ENCODE measurements around the gene FKBP3.

Gene FKBP3

DNA sequence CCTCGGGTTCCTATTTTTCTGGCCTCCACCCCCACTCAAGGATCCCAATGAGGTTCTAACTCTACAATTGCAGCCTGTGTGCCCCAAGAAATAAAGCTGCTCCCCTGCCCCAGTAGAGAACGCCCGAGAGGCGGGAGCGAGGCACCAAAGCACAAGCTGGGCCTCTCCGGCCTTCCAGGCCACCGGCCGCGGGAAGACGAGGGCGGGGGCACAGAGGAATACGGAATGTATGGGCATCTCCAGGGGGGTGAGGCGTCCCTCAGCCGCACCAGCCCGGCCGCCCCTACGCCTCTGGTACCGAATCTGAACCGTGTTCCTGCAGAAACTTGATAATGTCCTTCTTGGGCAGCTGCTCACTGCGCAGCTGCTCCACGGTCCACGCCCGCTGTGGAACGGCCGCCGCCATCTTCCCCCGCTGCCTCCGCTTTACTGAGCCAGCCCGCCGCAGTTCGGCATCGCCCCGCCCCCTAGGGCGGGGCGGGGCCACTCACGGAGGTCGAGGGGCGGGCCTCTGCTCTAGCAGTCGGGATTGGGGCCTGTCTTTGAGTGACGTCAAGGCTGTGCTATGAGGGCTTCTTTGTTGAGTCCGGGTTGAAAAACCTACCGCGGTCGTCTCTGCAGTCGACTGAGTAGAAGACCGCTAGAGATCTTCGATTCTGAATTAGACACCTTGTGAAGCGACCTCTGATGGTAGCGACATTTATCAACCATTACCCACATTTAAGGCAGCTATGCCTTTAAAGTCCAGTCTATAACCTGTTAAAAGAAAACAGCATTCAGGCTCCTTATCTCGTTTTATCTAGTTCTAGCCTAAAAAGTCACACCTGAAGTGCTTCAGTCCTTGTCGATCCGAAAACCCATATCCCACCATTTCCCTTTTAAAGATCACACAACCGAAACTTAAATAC lies at the start of gene FKBP3:
Gene FKBP3, minus strand, starts transcription at position 431 of the 908 bp plus-strand sequence. Its CDS starts 25 bp downstream, at position 406.
- DNase-seq (ENCODE audit: low spot score) = peak; percentile 98

DNA sequence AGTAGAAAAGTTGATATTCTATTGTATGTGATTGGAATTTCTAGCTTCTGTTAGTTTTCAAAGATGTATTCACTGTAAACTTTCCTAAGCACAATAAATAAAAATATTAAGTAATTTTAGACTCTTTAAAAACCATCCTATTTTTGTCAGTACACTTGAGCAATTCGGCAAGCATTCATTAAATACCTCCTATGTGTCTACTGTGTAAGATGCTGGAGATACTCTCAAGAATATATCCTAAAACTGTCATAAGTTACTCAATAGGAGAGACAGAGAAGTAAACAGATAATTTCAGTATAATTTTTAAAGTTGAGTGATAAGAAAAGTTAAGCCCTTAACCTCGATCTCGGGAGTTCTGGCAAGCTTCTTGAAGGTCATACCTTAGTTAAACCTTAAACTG lies 47.5 kb upstream of the FKBP3 start:
- DNase-seq (ENCODE audit: low spot score) = no peak

GRCh38 chr14:45181329-45181728 lies 47.0 kb upstream of the FKBP3 start:
- no peak for DNase-seq (ENCODE audit: low spot score)

DNA sequence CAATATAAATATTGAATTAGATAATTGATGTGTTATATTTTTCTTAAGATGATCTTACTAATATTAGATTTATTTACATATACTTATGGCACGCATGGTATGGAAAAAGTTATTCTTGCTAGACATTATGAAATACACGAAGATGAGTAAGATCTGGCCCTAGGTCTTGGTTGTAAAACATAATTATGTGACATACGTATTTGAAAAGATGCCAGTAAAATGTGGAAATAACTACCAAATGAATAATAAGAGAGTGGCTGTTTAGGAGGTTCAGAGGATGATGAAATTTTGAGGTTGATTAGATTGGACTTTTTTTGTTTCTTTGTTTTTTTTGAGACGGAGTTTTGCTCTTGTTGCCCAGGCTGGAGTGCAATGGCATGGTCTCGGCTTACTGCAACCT lies 42.8 kb upstream of the FKBP3 start:
- DNase-seq (ENCODE audit: low spot score) = no peak

GRCh38 chr14:45169906-45170305 lies 35.6 kb upstream of the FKBP3 start:
- DNase-seq (ENCODE audit: low spot score) = no peak

DNA sequence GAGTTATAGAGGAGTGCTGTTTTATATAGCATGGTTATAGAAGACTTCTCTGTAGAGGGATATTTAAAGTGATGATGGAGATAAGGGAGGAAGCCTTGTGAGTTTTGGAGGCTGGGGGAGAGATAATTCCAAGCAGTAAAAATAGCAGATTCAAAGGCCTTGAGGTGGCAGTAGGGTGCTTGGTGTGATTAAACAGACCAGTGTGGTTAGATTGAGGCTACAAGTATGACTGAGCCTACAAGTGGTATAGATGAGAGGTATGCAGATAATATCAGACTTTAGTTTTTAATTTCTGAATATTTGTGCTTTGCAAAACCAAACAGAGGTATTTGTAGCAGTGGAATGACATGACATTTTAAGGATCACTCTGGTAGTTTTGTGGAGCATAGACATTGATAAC lies 21.8 kb upstream of the FKBP3 start:
- DNase-seq (ENCODE audit: low spot score) = no peak

GRCh38 chr14:45150386-45150890 lies 16.2 kb upstream of the FKBP3 start:
- DNase-seq (ENCODE audit: low spot score) = no peak

- no peak for DNase-seq (ENCODE audit: low spot score)
Measured at GRCh38 chr14:45149602-45150001, 15.3 kb upstream of the FKBP3 start.

- no peak for DNase-seq (ENCODE audit: low spot score)
Measured at GRCh38 chr14:45145214-45145613, 10.9 kb upstream of the FKBP3 start.

DNA sequence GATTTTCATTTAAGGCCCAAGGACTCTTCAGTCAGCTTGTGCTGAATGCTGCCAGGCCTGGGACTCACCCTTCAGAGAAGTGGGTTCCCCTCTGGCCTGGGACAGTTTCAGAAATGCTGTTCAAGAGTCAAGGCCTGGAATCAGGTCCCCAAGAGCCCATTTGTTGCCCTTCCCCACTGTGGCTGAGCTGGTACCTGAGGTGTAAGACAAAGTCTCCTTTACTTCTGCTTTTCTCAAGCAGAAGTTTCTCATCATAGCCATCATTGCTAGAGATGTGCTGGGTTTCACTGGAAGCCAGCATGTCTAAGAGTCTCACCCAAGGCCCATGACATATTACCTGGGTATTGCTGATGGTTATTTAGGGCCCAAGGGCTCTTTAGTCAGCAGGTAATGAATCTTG lies 10.4 kb upstream of the FKBP3 start:
- no peak for DNase-seq (ENCODE audit: low spot score)

DNA sequence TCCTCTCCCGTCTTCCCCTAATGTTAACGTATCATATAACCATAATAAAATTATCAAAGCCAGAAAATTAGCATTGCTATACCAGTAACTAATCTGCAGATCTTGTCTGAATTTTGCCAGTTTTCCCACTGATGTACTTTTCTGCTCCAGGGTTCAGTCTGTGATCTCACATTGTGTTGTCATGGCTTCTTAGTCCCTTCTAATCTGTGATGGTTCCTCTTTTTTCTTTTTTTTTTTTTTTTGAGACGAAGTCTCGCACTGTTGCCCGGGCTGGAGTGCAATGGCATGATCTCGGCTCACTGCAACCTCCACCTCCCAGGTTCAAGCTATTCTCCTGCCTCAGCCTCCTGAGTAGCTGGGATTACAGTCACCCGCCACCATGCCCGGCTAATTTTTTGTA lies 7.8 kb upstream of the FKBP3 start:
- peak; percentile 9 for DNase-seq (ENCODE audit: low spot score)

DNA sequence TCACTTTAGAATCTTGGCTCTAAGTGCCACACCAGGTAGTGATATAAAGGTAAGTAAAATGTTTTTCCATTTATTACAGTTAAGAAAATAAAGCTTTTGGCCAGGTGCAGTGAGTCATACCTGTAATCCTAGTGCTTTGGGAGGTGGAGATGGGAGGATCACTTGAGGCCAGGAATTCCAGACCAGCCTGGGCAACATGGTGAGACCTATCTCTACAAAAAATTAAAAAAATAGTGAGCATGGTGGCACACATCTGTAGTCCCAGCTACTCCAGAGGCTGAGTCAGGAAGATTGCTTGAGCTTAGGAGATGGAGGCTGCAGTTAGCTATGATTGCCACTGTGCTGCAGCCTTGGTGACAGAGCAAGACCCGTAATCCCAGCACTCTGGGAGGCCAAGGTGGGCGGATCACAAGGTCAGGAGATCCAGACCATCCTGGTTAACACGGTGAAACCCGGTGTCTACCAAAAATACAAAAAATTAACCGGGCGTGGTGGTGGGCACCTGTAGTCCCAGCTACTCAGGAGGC lies 6.4 kb upstream of the FKBP3 start:
- DNase-seq (ENCODE audit: low spot score) = no peak

- DNase-seq (ENCODE audit: low spot score) = no peak
Measured at GRCh38 chr14:45136399-45136798, 2.1 kb upstream of the FKBP3 start.

DNA sequence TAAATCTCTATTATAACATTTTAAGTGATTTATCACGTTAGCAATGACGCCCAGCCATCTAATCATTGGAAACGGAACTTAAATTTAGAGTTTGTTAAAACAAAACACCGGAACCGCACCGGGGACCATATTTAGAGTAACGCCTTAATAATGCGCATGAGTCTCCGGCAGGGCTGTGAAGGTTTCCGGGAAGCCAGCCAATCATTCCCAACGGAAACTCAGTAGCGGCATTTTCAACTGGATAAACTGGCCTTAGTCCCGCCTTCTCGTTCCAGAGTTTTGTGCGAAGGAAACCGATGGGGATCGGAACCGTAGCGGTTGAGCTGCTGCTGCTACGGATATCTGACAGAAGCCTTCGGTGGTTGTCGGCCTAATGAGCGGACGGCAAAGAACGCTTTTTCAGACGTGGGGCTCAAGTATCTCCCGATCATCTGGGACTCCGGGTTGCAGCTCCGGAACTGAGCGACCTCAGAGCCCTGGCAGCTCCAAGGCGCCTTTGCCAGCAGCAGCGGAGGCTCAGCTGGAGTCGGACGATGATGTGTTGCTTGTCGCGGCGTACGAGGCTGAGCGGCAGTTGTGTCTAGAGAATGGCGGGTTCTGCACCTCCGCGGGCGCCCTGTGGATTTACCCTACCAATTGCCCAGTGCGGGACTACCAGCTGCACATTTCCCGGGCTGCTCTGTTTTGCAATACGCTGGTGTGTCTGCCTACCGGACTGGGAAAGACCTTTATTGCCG lies 1.5 kb upstream of the FKBP3 start, which contains the start of gene FANCM:
Gene FANCM, plus strand, starts transcription at position 272 of the 737 bp plus-strand sequence. Its CDS starts 102 bp downstream, at position 374.
- peak; percentile 88 for DNase-seq (ENCODE audit: low spot score)

GRCh38 chr14:45135156-45135555 lies 875 bp upstream of the FKBP3 start:
- DNase-seq (ENCODE audit: low spot score) = peak; percentile 4

DNA sequence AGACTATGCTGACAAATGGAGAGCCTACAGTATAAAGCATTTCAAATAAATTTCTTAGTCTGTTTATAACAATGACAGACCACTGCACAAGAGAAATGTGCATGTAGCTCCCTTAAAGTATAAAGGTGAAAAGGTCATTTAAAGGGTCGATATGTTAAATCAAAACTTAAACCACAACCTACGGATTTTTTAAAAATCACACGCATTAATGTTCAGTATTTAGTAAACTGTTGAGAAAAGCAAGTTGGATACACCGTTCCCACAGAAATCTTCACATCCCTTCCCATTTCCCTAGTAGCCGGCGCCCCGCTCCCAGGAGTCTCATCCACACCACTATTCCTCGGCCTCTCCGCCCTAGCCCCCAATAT lies 614 bp downstream of the FKBP3 start:
- no peak for DNase-seq (ENCODE audit: low spot score)

DNA sequence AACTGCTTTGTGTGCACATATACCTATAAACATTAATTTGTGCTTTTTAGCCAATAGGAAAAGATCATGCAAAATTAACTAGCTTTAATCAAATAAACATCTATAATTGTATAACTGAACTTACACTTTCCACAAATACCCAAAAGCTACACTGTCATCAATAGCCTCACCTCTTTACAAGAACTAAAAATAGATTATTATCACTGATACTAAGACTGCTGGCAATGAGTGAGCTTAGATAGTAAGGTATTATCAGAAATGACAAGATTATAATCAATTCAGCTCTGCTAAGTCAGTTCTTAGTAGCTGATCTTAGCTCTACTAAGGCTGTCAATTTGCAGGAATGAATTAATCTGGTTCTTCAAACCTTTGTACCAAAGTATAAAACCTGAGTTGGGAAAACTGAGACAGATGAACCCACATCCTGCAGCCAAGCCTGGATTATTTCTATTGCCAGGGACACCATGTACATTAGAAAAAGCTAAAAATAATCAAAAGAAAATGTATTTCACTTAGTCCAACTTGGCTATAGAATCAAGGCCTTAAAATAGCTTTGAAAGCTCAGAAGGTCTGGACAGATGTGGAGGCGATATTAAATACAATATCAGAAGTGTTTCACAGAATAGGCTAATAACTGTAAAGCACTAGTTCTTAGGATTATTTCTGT lies 5.2 kb downstream of the FKBP3 start:
- no peak for DNase-seq (ENCODE audit: low spot score)

- DNase-seq (ENCODE audit: low spot score) = no peak
Measured at GRCh38 chr14:45125754-45126153, 8.5 kb downstream of the FKBP3 start.

DNA sequence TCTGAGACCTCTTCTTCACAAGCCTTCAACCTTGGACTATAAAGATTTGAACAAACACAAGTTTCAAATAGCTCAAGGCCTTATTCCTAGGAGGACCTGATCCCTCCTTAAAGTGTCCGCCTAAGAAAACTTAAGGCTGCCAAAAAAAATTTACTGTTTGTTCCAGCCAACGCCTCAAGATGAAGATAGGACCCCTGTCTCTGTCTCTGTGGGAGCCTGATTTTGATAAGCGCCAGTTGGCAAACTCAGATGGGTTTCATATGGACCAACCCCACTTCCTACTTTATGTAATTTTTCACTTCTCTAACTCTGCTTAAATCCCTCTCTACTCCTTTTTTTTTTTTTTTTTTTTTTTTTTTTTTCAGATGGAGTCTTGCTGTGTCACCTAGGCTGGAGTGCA lies 11.0 kb downstream of the FKBP3 start:
- DNase-seq (ENCODE audit: low spot score) = no peak

- no peak for DNase-seq (ENCODE audit: low spot score)
Measured at GRCh38 chr14:45120096-45120495, 14.2 kb downstream of the FKBP3 start.

GRCh38 chr14:45118594-45118993 lies 15.7 kb downstream of the FKBP3 start:
- DNase-seq (ENCODE audit: low spot score) = no peak

DNA sequence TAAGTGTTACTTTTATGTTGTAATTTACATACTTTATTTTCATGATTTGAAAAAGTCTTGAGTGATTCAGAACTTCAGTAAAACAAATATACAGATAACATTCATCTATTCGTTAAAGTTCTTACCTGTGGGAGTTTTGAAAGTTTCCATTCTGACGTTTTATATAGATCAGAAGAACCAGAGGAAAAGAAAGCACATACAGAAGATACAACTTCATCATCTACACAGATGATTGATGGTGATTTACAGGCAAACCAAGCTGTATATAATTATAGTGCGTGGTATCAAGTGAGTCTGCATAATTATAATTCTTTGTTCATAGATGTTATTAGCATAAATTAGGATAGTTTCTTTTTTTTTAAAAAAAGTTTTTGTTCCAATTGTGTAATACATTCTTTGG lies 20.0 kb downstream of the FKBP3 start:
- no peak for DNase-seq (ENCODE audit: low spot score)

Measured in germinal center (tissue), 1 donor.